ENCODE results near the gene PRDX5.

Gene PRDX5

GRCh38 chr11:64298966-64299846 lies 18.7 kb upstream of the PRDX5 start:
- Histone ChIP-seq H3K27ac (no peak overlapping the region), H3K36me3 (no peaks in the 10 kb centered on the region), H3K27me3 (ENCODE audit: insufficient read depth, low read depth, severe bottlenecking) (no peaks in the 10 kb centered on the region), H3K4me3 (ENCODE audit: low read depth, low read length) (no peak overlapping the region), H3K9me3 (ENCODE audit: severe bottlenecking) (no peaks in the 10 kb centered on the region)
- no peak for DNase-seq
- no peak for TF ChIP-seq CTCF (IDR thresholded peaks at IDR 0.05; ENCODE audit: low read depth, low read length)

DNA sequence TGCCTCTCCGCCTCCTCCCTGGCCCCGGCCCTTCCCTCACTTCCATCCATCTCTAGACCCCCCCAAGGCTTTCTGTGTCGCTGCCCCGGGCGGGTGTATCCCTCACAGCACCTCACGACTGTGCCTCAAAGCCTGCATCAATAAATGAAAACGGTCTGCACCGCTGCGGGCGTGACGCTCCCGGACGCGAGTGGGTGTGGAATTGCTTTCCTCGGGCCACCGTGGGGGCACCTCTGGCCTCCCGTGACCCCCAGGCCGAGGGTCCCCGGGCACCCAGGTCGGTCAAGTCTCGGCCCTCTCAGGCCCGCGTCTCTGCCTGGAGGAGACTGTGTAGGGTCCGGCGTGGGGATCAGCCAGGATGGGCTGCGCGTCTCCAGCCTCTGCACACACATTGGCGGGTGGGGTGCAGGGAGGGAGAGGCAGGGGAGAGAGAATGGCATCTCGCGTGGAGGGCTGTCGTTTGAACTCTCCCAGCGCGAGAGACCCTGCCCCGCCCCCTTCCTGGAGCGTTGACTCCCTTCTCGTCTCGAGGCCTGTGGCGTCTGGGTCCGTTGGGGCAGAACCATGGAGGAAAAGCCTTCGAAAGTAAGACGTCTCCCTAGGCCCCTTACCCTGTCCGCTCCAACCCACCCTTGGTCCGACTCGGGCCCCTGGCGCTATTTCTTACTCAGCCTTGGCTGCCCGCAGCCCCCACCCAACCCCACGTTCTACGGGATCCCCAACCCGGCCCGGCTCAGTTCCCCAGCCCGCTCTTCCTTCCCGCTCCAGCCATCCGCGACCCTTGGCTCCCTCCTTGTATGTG lies 17.9 kb upstream of the PRDX5 start, which contains the start of gene CATSPERZ:
CATSPERZ (plus strand) TSS at position 512 of the 802 bp plus-strand sequence; CDS start at position 565, 53 bp downstream.
- Histone ChIP-seq H3K36me3 (no peaks in the 10 kb centered on the region), H3K27me3 (ENCODE audit: insufficient read depth, low read depth, severe bottlenecking) (no peaks in the 10 kb centered on the region), H3K9me3 (ENCODE audit: severe bottlenecking) (no peaks in the 10 kb centered on the region), H3K27ac (no peak within 1 kb of the TSS), H3K4me3 (ENCODE audit: low read depth, low read length) (peak within 1 kb of the TSS; percentile 37)
- TF ChIP-seq CTCF (IDR thresholded peaks at IDR 0.05; ENCODE audit: low read depth, low read length): no peak
- no peak for DNase-seq

DNA sequence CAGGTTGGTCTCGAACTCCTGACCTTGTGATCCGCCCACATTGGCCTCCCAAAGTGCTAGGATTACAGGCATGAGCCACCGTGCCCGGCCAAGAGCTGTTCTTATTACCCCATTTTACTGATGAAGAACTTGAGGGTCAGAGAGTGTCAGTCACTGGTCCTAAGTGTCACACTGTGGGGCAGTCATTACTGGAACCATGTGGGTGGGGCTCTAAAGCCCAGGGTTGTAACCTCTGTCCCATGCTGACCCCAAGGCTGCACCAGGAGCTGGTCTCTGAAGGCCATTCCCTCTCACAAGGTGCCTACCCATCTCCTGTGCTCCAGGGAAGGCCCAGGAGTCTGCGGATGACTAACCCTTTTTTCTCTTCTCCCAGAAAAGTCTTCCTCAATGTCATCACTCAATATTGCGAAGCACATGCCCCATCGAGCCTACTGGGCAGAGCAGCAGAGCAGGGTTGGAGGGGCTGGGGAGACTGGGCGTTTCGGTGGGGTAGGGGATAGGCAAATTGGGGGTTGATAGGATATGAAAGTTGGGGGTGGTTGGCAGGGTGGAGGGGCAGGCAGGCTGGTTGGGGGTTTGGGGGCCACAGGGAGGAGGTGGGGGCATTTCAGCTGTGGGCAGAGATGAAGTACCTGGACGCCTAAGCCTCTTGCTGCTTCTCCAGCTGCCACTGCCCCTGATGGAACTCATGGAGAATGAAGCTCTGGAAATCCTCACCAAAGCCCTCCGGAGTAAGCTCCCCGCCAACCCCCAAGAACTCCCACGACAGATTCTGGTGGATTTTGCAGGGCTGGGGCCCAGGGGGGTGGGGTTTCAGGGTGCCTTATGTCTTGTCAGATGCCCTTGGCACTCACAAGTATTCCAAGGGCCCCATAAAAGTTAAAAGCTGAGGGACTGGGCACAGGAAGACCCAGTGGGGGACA lies 14.6 kb upstream of the PRDX5 start:
- Histone ChIP-seq H3K36me3 (peaks cover 4% of the 10 kb centered on the region), H3K27me3 (ENCODE audit: insufficient read depth, low read depth, severe bottlenecking) (no peaks in the 10 kb centered on the region), H3K27ac (no peak overlapping the region), H3K9me3 (ENCODE audit: severe bottlenecking) (no peaks in the 10 kb centered on the region), H3K4me3 (ENCODE audit: low read depth, low read length) (no peak overlapping the region)
- no peak for TF ChIP-seq CTCF (IDR thresholded peaks at IDR 0.05; ENCODE audit: low read depth, low read length)
- DNase-seq: no peak

GRCh38 chr11:64304032-64304315 lies 13.9 kb upstream of the PRDX5 start:
- no peak overlapping the region for H3K4me3 ChIP-seq (ENCODE audit: low read depth, low read length)
- H3K36me3 ChIP-seq: peaks cover 4% of the 10 kb centered on the region
- no peaks in the 10 kb centered on the region for H3K9me3 ChIP-seq (ENCODE audit: severe bottlenecking)
- DNase-seq: no peak
- H3K27ac ChIP-seq: no peak overlapping the region
- no peaks in the 10 kb centered on the region for H3K27me3 ChIP-seq (ENCODE audit: insufficient read depth, low read depth, severe bottlenecking)
- no peak for TF ChIP-seq CTCF (IDR thresholded peaks at IDR 0.05; ENCODE audit: low read depth, low read length)

- Histone ChIP-seq H3K36me3 (peaks cover 4% of the 10 kb centered on the region), H3K27ac (peak overlapping the region; percentile 39), H3K9me3 (ENCODE audit: severe bottlenecking) (no peaks in the 10 kb centered on the region), H3K27me3 (ENCODE audit: insufficient read depth, low read depth, severe bottlenecking) (no peaks in the 10 kb centered on the region), H3K4me3 (ENCODE audit: low read depth, low read length) (peak overlapping the region; percentile 88)
- DNase-seq: peak; percentile 95
- peak; percentile 89 for TF ChIP-seq CTCF (IDR thresholded peaks at IDR 0.05; ENCODE audit: low read depth, low read length)
Measured at GRCh38 chr11:64304316-64305072, 13.4 kb upstream of the PRDX5 start.
